HG03520 (cell line): ENCODE data around the gene ADGRD2.

Source experiments
- ATAC-seq: cut with Tn5 transposase; IDR thresholded peaks from one replicate; pipeline ENCODE4 v1.9.1; 2021; ENCODE audit warnings: mild to moderate bottlenecking, moderate library complexity; ENCODE audit not compliant: unreplicated experiment

The ADGRD2 gene

GRCh38 chr9:124506931-124507879 is 57.0 kb downstream of the ADGRD2 start, which contains the start of gene NR5A1:
NR5A1 (minus strand) TSS chr9:124507399; CDS start chr9:124503395, 4,004 bp downstream.
- ATAC-seq, result no peak

GRCh38 chr9:124507880-124508423 is 57.7 kb downstream of the ADGRD2 start:
- ATAC-seq, result no peak

- ATAC-seq, result no peak
Observed at GRCh38 chr9:124510650-124511425, 60.6 kb downstream of the ADGRD2 start.

DNA sequence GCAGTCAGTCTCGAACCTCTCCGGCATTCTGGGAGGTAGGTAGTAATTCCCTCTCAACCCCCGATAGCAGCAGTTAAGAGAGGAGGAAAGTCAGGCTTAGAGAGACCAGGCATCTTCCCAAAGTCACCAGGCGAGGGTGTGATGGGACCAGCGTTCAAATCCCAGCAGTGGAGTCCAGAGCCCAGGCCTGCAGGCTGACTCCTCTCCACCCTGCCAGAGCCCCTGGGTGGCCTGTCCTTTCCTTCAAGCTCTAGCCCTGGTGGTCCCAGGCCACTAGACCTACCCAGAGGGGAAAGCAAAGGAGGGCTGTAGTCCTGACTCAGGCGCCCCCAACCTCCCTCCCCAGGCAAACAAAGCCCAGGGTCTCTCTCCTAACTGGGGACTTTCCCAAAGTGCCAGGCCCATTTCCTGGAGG is 61.2 kb downstream of the ADGRD2 start:
- ATAC-seq, result no peak

DNA sequence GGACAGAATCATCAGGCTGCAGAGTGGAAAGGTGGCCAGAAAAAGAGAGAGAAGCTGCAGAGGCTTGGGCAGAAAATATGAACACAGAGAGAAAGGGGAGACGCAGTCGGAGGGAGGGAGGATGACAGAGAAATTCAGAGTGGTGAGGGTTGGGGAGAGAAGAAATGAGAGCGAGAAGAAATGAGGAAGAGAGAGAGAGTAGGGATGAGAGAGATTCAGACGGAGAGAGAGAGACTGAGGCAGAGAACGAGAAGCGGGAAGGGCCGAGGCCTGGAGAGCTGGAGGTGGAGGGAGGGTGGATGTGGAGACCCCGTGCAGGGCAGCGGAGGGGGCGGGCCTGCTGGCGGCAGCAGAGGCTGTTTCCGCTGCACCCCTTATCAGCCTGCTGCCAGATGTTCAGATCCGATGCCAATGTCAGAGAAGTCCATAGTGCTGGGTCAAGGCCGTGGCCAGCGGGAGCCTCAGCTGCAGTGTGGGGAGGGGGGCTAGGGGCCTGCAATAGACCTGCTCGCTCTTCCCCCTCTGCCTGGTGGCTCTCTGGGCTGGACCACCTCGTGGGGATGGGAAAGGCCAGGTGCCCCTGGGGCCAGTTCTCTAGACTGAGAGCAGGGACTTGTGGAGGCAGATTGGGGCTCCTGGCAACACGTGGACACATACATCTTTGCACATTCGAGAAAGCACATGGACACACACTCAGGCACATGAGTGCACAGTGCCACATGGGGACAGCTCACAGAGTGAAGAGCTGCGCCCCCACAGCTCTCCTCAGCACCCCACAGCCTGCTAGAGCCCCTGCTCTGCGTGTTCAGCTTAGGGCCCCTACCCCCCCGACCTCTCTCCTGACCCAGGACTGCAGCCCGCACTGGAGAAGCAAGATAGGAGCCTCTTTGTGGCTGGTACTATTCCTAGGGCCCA is 61.9 kb downstream of the ADGRD2 start:
- ATAC-seq, result no peak

- no peak for ATAC-seq
Observed at GRCh38 chr9:124512806-124513204, 62.6 kb downstream of the ADGRD2 start.

GRCh38 chr9:124513376-124513994 is 63.2 kb downstream of the ADGRD2 start:
- ATAC-seq, result no peak

- ATAC-seq, result no peak
Observed at GRCh38 chr9:124514125-124514524, 63.9 kb downstream of the ADGRD2 start.

DNA sequence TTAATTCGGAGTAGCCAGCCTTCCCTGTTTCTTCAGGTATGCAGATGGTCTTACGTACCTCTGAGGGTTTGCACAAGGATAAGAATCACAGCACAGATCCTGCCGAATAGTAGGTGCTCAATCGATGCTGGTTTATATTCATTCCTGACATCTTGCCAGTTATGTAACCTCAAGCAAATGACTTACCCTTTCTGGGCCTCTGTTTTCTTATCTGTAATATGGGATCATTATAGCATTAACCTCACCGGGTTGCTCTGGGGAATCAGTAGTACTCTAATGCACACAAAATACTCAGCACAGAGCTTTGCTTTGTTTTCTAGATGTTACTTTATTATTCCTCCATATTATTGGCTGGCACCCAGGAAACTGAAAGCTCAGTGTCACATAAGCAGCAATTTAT is 64.6 kb downstream of the ADGRD2 start:
- ATAC-seq, result no peak

DNA sequence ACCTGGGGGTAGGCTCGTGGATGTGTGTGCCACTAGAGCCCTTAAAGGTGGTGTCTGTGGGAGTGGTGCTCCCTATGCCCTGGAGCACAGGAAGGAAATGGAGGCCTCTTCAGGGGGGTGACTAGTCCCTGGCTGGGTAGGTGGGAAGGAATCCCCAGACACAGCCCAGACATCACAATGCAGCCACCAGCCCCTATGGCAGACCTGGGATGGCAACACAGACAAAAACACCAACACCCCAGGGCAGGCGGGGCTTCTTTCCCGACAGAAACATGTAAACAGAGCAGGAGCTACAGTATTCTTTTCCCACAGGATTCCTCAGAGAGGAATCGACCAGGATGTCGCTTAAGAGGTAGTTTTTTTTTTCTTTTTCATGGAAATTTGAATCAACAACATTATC is 67.3 kb downstream of the ADGRD2 start:
- ATAC-seq, result no peak

GRCh38 chr9:124518116-124518515 is 67.9 kb downstream of the ADGRD2 start:
- no peak for ATAC-seq

DNA sequence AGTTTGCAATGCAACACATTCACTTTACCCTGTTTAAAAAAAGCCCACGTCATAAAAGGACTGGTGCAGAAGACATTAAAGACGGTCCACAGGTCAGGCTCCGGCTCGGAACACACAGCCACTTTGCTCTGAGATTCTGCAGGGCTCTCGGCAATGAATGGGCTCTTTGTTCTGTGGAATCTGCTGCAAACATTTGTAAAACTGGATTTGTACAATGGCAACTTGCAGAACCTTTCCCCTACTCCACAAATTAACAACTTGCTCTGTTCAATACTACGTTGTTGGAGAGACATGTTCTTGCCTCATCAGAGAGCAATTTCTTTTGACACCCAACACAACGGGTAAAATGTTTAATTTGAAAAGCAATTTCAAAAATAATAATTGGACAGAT is 70.0 kb downstream of the ADGRD2 start:
- no peak for ATAC-seq

DNA sequence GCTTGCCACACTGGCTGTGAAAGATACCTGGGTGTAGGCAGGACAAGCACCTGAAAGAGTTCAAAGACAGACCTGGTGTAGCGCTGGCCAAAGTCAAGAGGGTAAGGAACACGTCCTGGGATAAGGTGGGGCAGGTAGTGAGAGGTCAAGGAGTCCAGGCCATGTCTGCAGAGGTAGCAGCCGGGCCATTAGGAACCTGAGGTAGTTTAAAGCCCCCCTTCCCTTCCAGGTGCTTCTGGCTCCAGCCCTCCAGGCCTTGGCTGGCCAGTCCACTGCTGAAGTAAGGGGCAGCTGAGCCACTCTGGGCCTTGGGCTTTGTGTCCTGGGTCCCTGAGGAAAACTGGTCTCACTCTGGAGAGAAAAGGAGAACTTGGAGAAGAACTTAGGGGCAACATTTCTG is 70.9 kb downstream of the ADGRD2 start:
- ATAC-seq, result no peak

GRCh38 chr9:124522121-124523098 is 72.2 kb downstream of the ADGRD2 start:
- no peak for ATAC-seq

DNA sequence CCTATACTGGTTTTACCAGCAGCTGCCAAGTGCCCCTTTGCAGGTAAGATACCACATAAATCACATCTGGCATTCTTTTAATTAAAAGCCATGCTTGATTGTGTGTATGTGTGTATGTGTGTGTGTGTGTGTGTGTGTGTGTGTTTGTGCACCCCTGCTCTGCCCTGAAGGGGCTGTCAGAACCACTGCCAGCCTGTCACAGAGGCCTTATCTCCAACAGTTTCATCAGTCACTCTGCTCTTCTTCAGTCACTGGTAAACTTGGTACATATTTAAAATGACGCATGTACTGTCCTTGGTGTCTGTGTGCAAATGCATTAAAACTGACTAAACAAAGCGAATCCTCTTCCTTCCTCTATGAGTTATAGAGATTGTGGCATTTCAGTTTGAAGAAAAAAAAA is 75.9 kb downstream of the ADGRD2 start:
- ATAC-seq, result no peak

- no peak for ATAC-seq
Observed at GRCh38 chr9:124527781-124528180, 77.5 kb downstream of the ADGRD2 start.
